Type B pancreatic cell (in vitro differentiated cells): ENCODE data around the gene FAAH. TPM values are rescaled to one million over a fixed set of nuclear protein-coding genes. Genes with fewer than 3 reads are reported as not detected.

ENCODE experiments used
- DNase-seq: peaks from one replicate; pipeline ENCODE4 v3.0.0; 2021; ENCODE audit warnings: mixed read lengths; ENCODE audit not compliant: unreplicated experiment; ENCODE audit errors: extremely low spot score
- H3K27ac Mint-ChIP-seq: 2 replicates; pipeline ENCODE4 v1.8.0; 2021; ENCODE audit warnings: mild to moderate bottlenecking, mixed read lengths
- H3K27me3 Mint-ChIP-seq: 2 replicates; pipeline ENCODE4 v1.8.0; 2021; ENCODE audit warnings: mixed read lengths
- H3K36me3 Mint-ChIP-seq: 2 replicates; pipeline ENCODE4 v1.8.0; 2021; ENCODE audit warnings: mixed read lengths
- H3K4me1 Mint-ChIP-seq: one replicate; pipeline ENCODE4 v1.8.0; 2021; ENCODE audit warnings: mixed read lengths; ENCODE audit not compliant: unreplicated experiment
- H3K4me3 Mint-ChIP-seq: 2 replicates; pipeline ENCODE4 v1.8.0; 2021; ENCODE audit warnings: mild to moderate bottlenecking, mixed read lengths
- H3K9me3 Mint-ChIP-seq: 2 replicates; pipeline ENCODE4 v1.8.0; 2021; ENCODE audit warnings: mixed read lengths
- CTCF ChIP-seq: fragments of 200-600 bp; sonication (generic); conservative IDR thresholded peaks from 2 replicates; pipeline ENCODE4 v1.5.0; 2021; ENCODE audit warnings: antibody characterized with exemption, mild to moderate bottlenecking
- total RNA-seq: library from RNA; stranded (reverse); gene quantifications from 2 replicates; pipeline ENCODE4 v1.2.1, GENCODE V29; 2021; ENCODE audit warnings: low replicate concordance

Gene FAAH
- total RNA-seq, 1 donor from 2014 or later = 30.8 TPM

DNA sequence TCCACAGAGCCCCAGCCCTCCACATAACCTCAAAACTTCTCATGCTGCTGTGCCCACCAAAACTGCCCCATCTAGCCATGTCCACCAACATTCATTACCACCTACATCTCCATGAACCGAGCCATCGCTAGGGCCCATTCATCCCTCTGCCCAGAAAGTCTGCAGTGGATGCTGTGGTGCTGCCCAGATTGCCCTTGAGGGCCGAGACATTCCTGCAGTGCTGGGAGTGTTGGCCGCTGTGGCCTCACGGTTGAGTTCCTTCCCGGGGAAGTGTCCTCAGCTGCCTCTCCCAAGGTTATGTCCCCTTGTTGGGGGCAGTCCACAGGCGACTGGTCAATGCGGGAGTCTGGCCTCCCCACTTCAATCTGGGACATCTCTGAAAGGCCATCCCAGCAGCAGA lies 65.2 kb downstream of the FAAH start:
- Mint-ChIP-seq H3K27ac (no peak overlapping the region), H3K4me3 (no peak overlapping the region), H3K36me3 (no peaks in the 10 kb centered on the region), H3K9me3 (no peaks in the 10 kb centered on the region), H3K4me1 (no peaks in the 10 kb centered on the region), H3K27me3 (peaks cover 84% of the 10 kb centered on the region)
- TF ChIP-seq CTCF = no peak
- DNase-seq = no peak

DNA sequence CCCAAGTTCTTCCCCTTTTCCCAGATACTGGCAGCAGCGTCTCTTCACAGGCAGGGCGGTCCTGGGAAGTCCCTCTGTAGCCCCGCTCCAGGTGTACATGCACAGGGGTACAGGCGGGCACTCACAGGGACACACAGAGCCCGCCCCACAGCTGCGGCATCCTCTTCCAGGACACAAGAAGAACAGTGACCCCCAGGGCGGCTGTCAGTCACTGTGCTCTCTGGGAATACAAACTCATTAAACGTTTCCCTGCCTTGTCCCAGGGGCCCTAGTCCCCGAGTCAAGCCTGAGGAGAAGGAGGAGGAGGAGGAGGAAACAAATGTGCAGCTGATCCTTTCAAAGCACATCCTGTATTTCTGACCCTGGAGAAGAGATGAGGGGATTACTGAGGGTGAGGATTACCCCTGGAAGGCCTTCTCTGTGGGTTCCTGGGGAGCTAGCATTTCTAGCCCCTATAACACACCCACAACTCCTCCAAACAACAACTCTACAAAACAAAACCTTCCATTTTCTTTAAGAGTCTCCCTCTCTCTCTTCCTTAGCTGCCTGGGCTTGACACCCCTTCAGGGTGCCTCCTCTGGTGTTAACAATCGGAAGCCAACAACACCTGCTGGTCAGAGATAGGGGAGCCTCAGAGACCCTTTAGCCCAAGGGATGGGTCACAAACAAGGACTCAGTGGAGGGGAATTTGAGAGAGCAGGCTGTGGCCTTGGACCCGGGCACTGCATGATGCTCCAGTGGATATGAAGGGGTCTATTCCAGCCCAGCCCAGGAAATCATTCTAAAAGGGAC lies 67.1 kb downstream of the FAAH start:
- no peak overlapping the region for H3K4me3 Mint-ChIP-seq
- H3K27ac Mint-ChIP-seq = no peak overlapping the region
- no peaks in the 10 kb centered on the region for H3K9me3 Mint-ChIP-seq
- no peak for TF ChIP-seq CTCF
- no peak for DNase-seq
- H3K27me3 Mint-ChIP-seq = peaks cover 88% of the 10 kb centered on the region
- peaks cover 5% of the 10 kb centered on the region for H3K4me1 Mint-ChIP-seq
- no peaks in the 10 kb centered on the region for H3K36me3 Mint-ChIP-seq

GRCh38 chr1:46461809-46462448 lies 67.8 kb downstream of the FAAH start:
- Mint-ChIP-seq H3K4me1 (peaks cover 5% of the 10 kb centered on the region), H3K36me3 (no peaks in the 10 kb centered on the region), H3K4me3 (no peak overlapping the region), H3K27ac (no peak overlapping the region), H3K9me3 (no peaks in the 10 kb centered on the region), H3K27me3 (peaks cover 91% of the 10 kb centered on the region)
- no peak for DNase-seq
- no peak for TF ChIP-seq CTCF

Other genes with a start within 250 kb of the FAAH start
- 22.2 and 27.6 TPM in 2 replicates for gene TSPAN1, start 219.2 kb upstream of the FAAH start, total RNA-seq
- gene P3R3URF, start 217.8 kb upstream of the FAAH start, total RNA-seq = not detected in 2 replicates
- 50.7 and 74.0 TPM in 2 replicates for gene POMGNT1, start 195.9 kb upstream of the FAAH start, total RNA-seq
- gene LURAP1, start 191.0 kb upstream of the FAAH start, total RNA-seq = 0.48 and 2.8 TPM in 2 replicates
- 9.6 and 22.9 TPM in 2 replicates for gene RAD54L, start 146.6 kb upstream of the FAAH start, total RNA-seq
- 85.6 and 89.9 TPM in 2 replicates for gene LRRC41, start 90.7 kb upstream of the FAAH start, total RNA-seq
- gene UQCRH, start 90.6 kb upstream of the FAAH start, total RNA-seq = 335 and 403 TPM in 2 replicates
- 22.4 and 26.6 TPM in 2 replicates for gene NSUN4, start 53.5 kb upstream of the FAAH start, total RNA-seq
- 0.10 TPM in 1 of 2 replicates, not detected in the other for gene DMBX1, start 95.5 kb downstream of the FAAH start, total RNA-seq
- gene KNCN, start 157.3 kb downstream of the FAAH start, total RNA-seq = not detected in 2 replicates
- 29.4 and 39.7 TPM in 2 replicates for gene MKNK1, start 210.0 kb downstream of the FAAH start, total RNA-seq
- gene MOB3C, start 222.5 kb downstream of the FAAH start, total RNA-seq = 5.7 and 6.8 TPM in 2 replicates